OCI-LY7 (cell line): ENCODE measurements around the gene MMP21.

ENCODE experiments used
- EZH2phosphoT487 ChIP-seq: fragments of 200-600 bp; sonication (generic); IDR thresholded peaks from 2 replicates; pipeline ENCODE4 v1.6.1; 2018; ENCODE audit warnings: low read depth, borderline replicate concordance, mild to moderate bottlenecking, mixed run types, antibody characterized with exemption, low read length, moderate library complexity, mixed read lengths
- TF ChIP-seq, protein P1 (sequence below): fragments of 200-600 bp; sonication (generic); conservative IDR thresholded peaks from 2 replicates; pipeline ENCODE4 v1.5.1; 2014; ENCODE audit warnings: mild to moderate bottlenecking, antibody characterized with exemption, low read length, moderate library complexity, mixed read lengths

DNA sequence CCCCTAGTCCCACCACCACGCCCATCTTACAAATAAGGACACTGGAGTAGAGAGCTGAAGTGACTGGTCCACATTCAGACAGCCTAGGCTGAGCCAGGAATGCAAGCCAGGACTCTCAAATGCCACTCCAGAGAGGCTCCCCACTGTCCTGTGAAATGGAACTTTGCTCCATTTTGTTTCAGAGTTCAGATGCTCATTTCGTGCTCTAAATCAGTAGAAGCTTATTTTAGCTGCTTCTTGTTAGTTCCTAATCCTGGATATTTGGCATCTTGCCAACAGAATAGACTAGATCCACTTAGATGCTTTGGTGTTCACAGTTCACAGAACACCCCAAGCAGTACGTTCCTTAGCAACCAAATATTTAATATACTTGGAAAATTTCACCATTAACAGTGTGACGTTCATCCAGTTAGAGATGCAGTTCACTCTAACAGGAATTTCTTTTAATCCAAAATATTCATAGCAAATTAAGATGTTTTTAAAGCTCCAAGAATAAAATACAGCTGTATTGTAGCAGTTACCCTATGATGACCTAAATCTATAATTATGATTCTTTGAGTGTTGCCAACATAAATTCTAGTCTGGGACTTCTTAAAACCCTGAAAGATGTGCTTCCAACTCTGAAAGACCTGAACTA is 7.3 kb downstream of the MMP21 start:
- TF ChIP-seq, protein P1, sequence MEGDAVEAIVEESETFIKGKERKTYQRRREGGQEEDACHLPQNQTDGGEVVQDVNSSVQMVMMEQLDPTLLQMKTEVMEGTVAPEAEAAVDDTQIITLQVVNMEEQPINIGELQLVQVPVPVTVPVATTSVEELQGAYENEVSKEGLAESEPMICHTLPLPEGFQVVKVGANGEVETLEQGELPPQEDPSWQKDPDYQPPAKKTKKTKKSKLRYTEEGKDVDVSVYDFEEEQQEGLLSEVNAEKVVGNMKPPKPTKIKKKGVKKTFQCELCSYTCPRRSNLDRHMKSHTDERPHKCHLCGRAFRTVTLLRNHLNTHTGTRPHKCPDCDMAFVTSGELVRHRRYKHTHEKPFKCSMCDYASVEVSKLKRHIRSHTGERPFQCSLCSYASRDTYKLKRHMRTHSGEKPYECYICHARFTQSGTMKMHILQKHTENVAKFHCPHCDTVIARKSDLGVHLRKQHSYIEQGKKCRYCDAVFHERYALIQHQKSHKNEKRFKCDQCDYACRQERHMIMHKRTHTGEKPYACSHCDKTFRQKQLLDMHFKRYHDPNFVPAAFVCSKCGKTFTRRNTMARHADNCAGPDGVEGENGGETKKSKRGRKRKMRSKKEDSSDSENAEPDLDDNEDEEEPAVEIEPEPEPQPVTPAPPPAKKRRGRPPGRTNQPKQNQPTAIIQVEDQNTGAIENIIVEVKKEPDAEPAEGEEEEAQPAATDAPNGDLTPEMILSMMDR, result no peak
- TF ChIP-seq EZH2phosphoT487, result no peak
